Esophagus squamous epithelium (tissue), 4 donors: ENCODE measurements around the gene RHOV.

Source experiments
- CTCF ChIP-seq, 6 experiments: fragments of 450-650 bp in 4 of 6; fragments of 200-600 bp in 2 of 6; sonication (generic) in 2 of 6; IDR thresholded peaks; one replicate each; pipeline ENCODE4 v1.5.1; 2016 to 2019; ENCODE audit warnings: antibody characterized with exemption in 6 of 6, mild to moderate bottlenecking in 4 of 6, moderate library complexity in 4 of 6
- POLR2A ChIP-seq, 4 donors: fragments of 450-650 bp; IDR thresholded peaks; one replicate each; pipeline ENCODE4 v1.6.1; 2017; ENCODE audit warnings: antibody characterized with exemption in 4 of 4, mild to moderate bottlenecking in 4 of 4, moderate library complexity in 3 of 4

- TF ChIP-seq POLR2A (IDR thresholded peaks at IDR 0.05) = no peak
- no peak for TF ChIP-seq CTCF (IDR thresholded peaks at IDR 0.05)
These were observed 48.0 kb upstream of the RHOV start for GRCh38 chr15:40921949-40922607.
